Jurkat, Clone E6-1 (cell line): ENCODE data around the gene MGAT4C.

Experiments used
- DNase-seq: peaks from one replicate; pipeline ENCODE4 v3.0.0-alpha.2; 2011; ENCODE audit warnings: low read depth, low spot score
- H3K4me3 ChIP-seq: 2 replicates; pipeline ENCODE4 v1.5.1; 2011; ENCODE audit warnings: mild to moderate bottlenecking, low read length, control low read depth, moderate library complexity

The MGAT4C gene

DNA sequence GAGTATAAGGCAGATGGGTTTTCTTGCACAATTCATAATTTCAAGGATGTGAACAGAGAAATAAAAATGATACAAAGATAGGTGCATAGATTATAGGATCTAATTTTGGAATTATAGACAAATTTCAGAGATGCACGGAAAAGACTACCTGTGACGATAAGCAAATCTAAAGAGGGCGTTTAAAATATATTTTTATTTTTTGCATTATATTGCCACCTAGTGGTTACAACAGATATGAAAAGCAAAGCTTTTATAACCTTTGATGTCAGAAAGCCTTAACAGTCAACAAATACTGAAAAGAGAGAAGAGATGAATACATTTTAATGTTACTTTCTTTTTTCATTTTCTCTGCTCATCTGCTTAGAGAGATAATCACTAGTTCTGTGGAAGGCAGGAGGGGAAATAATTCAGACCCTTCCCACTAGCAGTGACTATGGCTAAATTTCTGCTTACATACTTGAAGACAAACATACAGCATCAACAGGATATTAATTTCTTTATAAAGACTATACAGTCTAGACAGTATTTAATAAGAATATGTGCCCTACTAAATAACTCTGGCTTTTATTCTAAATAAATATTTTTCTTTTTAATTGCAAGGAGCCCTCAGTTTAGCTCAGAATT is 335.8 kb downstream of the MGAT4C start:
- DNase-seq, result peak; percentile 33
- no peak overlapping the region for H3K4me3 ChIP-seq
